Esophagus squamous epithelium (tissue), 4 donors: ENCODE results near the gene AOC2.

Source experiments
- CTCF ChIP-seq, 6 experiments: fragments of 450-650 bp in 4 of 6; fragments of 200-600 bp in 2 of 6; sonication (generic) in 2 of 6; IDR thresholded peaks; one replicate each; pipeline ENCODE4 v1.5.1; 2016 to 2019; ENCODE audit warnings: antibody characterized with exemption in 6 of 6, mild to moderate bottlenecking in 4 of 6, moderate library complexity in 4 of 6
- POLR2A ChIP-seq, 4 donors: fragments of 450-650 bp; IDR thresholded peaks; one replicate each; pipeline ENCODE4 v1.6.1; 2017; ENCODE audit warnings: antibody characterized with exemption in 4 of 4, mild to moderate bottlenecking in 4 of 4, moderate library complexity in 3 of 4

- TF ChIP-seq CTCF (IDR thresholded peaks at IDR 0.05) (no peak), POLR2A (IDR thresholded peaks at IDR 0.05) (no peak)
Observed at GRCh38 chr17:42804918-42805367, 39.4 kb upstream of the AOC2 start.
